NT2/D1 (cell line): ENCODE results near the gene DDX51.
A peak's percentile ranks its signal among the peaks of the same experiment; 100 is the strongest.

ENCODE experiments used
- DNase-seq: peaks from one replicate; pipeline ENCODE4 v3.0.0-alpha.2; 2011; ENCODE audit warnings: low read depth, low spot score
- H3K27me3 ChIP-seq: 2 replicates; pipeline ENCODE4 v1.6.0; 2011; ENCODE audit warnings: mild to moderate bottlenecking; ENCODE audit not compliant: insufficient read length, insufficient read depth
- H3K36me3 ChIP-seq: 2 replicates; pipeline ENCODE4 v1.6.1; 2011; ENCODE audit warnings: mild to moderate bottlenecking, low read length, mixed read lengths; ENCODE audit not compliant: insufficient read depth, insufficient read length
- H3K4me1 ChIP-seq: 2 replicates; pipeline ENCODE4 v1.5.1; 2011; ENCODE audit not compliant: insufficient read depth, insufficient read length
- H3K4me3 ChIP-seq: 2 replicates; pipeline ENCODE4 v1.5.1; 2011; ENCODE audit warnings: low read depth; ENCODE audit not compliant: insufficient read length
- H3K9ac ChIP-seq: 2 replicates; pipeline ENCODE4 v1.6.0; 2011; ENCODE audit warnings: low read depth; ENCODE audit not compliant: insufficient read length
- H3K9me3 ChIP-seq: 2 replicates; pipeline ENCODE4 v1.5.1; 2011; ENCODE audit warnings: mild to moderate bottlenecking, low read length; ENCODE audit not compliant: insufficient read depth
- SUZ12 ChIP-seq: IDR thresholded peaks from 2 replicates; pipeline ENCODE4 v1.6.1; 2011; ENCODE audit not compliant: insufficient read length, insufficient read depth; ENCODE audit errors: extremely low read depth
- YY1 ChIP-seq: IDR thresholded peaks from 2 replicates; pipeline ENCODE4 v1.6.1; 2011; ENCODE audit not compliant: insufficient read length, insufficient read depth
- ZNF274 ChIP-seq: IDR thresholded peaks from 2 replicates; pipeline ENCODE4 v1.6.1; 2011; ENCODE audit warnings: mild to moderate bottlenecking, low read depth, low read length

Gene DDX51

DNA sequence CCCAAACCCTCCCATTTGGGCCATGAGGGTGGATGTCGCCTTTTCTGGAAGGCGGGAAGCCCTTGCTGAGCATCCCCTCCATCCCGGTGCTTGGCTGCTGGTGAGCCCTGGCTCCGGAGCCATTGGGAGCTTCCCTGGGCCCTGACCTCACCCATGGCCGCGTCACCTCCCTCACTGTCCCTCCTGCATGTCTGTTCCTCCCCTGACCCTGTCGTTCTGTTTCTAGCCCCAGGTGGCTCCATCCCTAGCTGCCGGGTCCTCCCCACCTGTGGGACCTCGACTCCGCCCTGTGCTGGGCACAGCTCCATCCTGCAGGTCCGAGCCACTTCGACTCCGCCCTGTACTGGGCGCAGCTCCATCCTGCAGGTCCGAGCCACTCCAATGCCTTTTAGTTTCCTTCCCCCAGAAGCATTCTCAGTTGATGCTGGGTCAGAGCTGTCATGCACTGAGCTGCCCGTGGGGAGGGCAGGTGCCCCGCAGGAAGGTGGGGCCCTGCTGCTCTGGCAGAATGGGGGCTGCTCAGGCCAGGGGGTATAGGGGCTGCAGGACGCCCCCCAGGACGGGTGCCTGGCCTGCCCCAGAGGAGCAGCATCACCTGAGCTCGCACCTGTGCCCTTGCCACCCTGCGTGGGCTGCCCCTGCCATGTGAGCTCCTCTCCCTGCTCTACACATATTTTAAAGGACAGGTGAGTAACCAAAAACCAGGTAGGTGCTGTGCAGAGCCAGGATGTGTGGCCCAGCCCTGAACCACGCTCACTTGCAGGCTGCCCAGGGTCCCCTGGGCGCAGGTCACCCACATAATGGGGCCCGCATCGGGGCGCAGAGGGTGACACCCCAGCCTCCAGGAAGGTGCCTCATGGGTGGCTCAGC is 19.2 kb upstream of the DDX51 start:
- TF ChIP-seq ZNF274, result no peak
- TF ChIP-seq YY1, result no peak
- TF ChIP-seq SUZ12, result no peak
- Histone ChIP-seq H3K9ac (no peak overlapping the region), H3K4me3 (no peak overlapping the region), H3K9me3 (no peaks in the 10 kb centered on the region), H3K4me1 (peaks cover 13% of the 10 kb centered on the region), H3K36me3 (peaks cover 8% of the 10 kb centered on the region), H3K27me3 (peaks cover 5% of the 10 kb centered on the region)
- DNase-seq, result no peak

GRCh38 chr12:132162508-132163031 is 18.5 kb upstream of the DDX51 start:
- Histone ChIP-seq H3K4me3 (no peak overlapping the region), H3K9me3 (peaks cover 5% of the 10 kb centered on the region; the same call in 1 of the 2 replicates), H3K27me3 (no peaks in the 10 kb centered on the region), H3K9ac (peak overlapping the region; percentile 42), H3K4me1 (peaks cover 13% of the 10 kb centered on the region), H3K36me3 (peaks cover 15% of the 10 kb centered on the region)
- no peak for DNase-seq
- TF ChIP-seq YY1, result no peak
- TF ChIP-seq ZNF274, result no peak
- no peak for TF ChIP-seq SUZ12

DNA sequence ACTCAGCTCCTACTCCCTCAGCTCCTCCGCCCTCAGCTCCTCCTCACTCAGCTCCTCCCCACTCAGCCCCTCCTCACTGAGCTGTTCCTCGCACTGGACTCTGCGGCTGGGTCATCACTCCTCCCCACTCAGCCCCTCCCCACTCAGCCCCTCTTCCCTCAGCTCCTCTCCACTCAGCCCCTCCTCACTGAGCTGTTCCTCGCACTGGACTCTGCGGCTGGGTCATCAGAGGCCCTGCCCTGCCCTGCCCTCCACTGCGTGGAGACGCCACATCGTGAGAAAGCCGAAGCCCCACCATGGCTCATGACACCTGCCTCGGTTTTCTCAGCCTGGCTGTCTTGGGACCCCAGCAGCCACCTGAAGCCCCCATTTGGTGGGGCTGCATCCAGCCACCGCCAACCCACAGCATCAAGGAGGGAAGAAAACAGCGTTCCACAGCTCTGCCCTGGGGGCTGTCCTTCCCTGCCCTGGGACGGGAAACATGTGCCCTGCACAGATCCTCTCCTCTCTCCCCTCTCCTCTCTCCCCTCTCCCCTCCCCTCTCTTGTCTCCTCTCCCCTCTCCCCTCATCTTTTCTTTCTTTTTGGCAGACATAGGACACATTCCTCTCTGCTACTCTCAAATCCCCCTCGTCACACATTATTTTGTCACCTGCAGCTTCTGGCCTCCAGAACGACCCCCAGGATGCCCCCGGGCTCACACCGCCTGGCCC is 17.8 kb upstream of the DDX51 start:
- Histone ChIP-seq H3K27me3 (no peaks in the 10 kb centered on the region), H3K9me3 (peaks cover 11% of the 10 kb centered on the region), H3K36me3 (peaks cover 20% of the 10 kb centered on the region), H3K4me1 (peaks cover 13% of the 10 kb centered on the region), H3K9ac (peak overlapping the region; percentile 42), H3K4me3 (no peak overlapping the region)
- no peak for TF ChIP-seq ZNF274
- no peak for TF ChIP-seq SUZ12
- no peak for TF ChIP-seq YY1
- no peak for DNase-seq

DNA sequence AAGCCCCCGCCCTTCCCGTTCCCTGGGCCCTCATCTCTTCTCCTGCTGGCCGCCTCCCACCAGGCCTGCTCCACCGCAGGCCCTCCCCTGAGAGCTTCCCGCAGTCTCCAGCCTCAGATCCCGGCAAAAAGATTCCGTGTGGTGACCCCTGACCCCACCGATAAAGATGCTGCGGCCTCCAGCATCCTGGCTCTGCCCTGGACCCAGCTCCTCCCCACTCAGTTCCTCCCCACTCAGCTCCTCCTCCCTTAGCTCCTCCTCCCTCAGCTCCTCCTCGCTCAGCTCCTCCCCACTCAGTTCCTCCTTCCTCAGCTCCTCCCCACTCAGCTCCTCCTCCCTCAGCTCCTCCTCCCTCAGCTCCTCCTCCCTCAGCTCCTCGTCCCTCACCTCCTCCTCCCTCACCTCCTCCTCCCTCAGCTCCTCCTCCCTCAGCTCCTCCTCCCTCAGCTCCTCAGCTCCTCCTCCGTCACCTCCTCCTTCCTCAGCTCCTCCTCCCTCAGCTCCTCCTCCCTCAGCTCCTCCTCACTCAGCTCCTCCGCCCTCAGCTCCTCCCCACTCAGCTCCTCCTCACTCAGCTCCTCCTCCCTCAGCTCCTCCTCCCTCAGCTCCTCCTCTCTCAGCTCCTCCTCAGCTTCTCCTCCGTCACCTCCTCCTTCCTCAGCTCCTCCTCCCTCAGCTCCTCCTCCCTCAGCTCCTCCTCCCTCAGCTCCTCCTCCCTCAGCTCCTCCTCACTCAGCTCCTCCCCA is 17.1 kb upstream of the DDX51 start:
- Histone ChIP-seq H3K9ac (no peak overlapping the region), H3K36me3 (peaks cover 27% of the 10 kb centered on the region), H3K4me3 (no peak overlapping the region), H3K9me3 (peaks cover 18% of the 10 kb centered on the region), H3K4me1 (peaks cover 13% of the 10 kb centered on the region), H3K27me3 (no peaks in the 10 kb centered on the region)
- no peak for DNase-seq
- TF ChIP-seq ZNF274, result no peak
- TF ChIP-seq YY1, result no peak
- no peak for TF ChIP-seq SUZ12

DNA sequence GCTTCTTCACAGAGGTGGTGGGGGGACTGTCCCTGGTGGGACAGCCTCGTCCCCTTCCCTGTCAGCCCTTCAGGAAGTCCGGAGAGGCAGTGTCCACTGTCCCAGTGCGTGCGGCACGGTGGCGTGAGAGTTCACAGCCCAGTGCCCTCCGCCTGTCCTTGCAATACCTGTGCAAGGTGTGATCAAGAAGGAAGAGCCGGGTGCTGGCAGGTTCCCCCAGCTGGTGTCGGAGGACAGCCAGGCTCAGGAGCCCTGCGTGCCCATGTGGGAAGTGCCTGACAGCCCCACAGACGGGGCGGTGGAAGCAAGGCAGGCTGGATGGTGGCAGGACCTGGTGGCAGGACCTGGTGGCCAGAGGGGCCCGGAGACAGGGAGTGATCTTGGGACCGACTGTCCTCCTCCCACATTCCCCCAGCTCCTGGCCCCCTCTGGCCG is 16.5 kb upstream of the DDX51 start:
- DNase-seq, result no peak
- Histone ChIP-seq H3K4me3 (no peak overlapping the region), H3K4me1 (peaks cover 13% of the 10 kb centered on the region), H3K9ac (no peak overlapping the region), H3K27me3 (no peaks in the 10 kb centered on the region), H3K36me3 (peaks cover 33% of the 10 kb centered on the region), H3K9me3 (peaks cover 24% of the 10 kb centered on the region)
- no peak for TF ChIP-seq SUZ12
- TF ChIP-seq ZNF274, result no peak
- no peak for TF ChIP-seq YY1

DNA sequence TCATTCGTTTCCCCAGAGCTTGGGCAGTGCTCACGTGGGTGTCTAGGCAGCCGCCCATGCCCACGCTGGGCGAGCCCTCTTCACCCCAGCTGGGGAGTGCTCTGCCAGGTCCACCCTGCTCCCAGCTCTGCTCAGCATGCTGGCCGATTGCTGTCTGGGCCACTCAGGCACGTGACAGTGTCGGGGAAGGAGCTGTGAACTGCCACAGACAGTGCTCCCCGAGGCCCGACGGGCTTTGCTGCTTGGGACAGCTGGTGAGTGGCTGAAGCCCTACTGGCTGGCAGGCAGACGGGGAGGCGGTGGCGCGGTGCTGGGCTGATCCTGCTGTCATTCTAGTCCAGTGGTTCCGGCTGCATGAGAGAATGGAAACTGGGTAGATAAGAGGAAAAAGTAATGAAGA is 15.9 kb upstream of the DDX51 start:
- no peaks in the 10 kb centered on the region for H3K27me3 ChIP-seq
- H3K36me3 ChIP-seq, result peaks cover 37% of the 10 kb centered on the region
- peaks cover 24% of the 10 kb centered on the region for H3K9me3 ChIP-seq
- no peak for DNase-seq
- no peak overlapping the region for H3K4me3 ChIP-seq
- H3K9ac ChIP-seq, result no peak overlapping the region
- no peak for TF ChIP-seq SUZ12
- no peak for TF ChIP-seq ZNF274
- TF ChIP-seq YY1, result no peak
- H3K4me1 ChIP-seq, result peaks cover 13% of the 10 kb centered on the region

- Histone ChIP-seq H3K9me3 (peaks cover 24% of the 10 kb centered on the region), H3K4me1 (peaks cover 13% of the 10 kb centered on the region), H3K4me3 (no peak overlapping the region), H3K9ac (no peak overlapping the region), H3K27me3 (no peaks in the 10 kb centered on the region), H3K36me3 (peaks cover 37% of the 10 kb centered on the region)
- DNase-seq, result no peak
- TF ChIP-seq YY1, result no peak
- TF ChIP-seq ZNF274, result no peak
- TF ChIP-seq SUZ12, result no peak
Observed at GRCh38 chr12:132159555-132160003, 15.5 kb upstream of the DDX51 start.
